ENCODE data around the gene RTL1.

Gene RTL1

DNA sequence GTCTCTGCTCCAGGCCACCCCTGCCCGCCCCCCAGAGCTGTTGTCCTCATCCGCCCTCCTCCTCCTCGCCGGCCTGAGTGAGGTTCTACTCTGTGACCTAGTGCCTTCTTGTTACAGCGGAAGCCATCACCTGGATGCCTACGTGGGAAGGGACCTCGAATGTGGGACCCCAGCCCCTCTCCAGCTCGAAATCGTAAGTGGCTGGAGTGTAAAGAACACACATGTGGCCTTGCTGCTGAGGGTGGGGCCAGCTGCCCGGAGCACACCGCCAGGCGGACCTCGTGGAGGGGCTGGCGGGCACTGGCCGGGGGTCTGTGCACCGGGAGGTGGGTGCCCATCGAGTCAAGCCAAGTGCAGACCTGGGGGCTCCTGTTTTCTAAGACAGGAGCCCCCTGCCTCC lies 58.2 kb downstream of the RTL1 start:
- no peak for DNase-seq

DNA sequence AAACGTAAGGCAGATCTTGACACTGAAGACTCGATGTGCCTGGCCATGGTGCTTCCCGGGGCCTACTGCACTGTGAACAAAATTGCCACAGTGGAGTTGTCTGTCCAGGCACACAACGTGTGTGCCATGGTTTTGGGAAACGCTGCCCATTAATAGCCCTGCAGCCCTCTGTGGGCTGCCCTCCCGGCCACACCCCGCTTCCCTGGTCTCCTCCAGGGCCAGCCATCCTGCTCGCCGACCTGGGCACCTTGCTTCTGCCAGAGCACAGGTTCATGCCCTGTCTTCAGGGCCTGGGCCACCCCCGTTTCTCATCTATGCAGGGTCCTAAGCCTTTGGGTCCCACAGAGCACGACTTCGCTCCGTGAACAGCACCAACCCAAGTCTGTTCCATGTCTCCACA lies 58.7 kb downstream of the RTL1 start:
- DNase-seq: no peak

DNA sequence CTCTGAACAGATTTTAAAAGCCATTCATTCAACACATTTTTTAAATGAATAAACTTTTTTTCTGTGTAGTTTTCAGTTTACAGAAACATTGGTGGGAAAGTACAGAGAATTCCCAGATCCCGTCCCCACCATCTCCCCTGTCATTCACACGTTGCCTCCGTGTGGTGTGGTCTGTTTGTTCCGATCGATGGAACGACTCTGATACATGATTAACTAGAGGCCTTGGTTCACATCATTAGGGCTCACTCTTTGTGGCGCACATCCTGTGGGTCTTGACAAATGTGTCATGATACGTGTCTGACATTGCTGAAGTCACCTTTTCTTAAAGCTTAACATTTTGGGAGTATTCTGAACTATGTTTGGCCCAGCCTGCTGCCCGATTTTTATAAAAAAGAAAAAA lies 59.1 kb downstream of the RTL1 start:
- DNase-seq: no peak

DNA sequence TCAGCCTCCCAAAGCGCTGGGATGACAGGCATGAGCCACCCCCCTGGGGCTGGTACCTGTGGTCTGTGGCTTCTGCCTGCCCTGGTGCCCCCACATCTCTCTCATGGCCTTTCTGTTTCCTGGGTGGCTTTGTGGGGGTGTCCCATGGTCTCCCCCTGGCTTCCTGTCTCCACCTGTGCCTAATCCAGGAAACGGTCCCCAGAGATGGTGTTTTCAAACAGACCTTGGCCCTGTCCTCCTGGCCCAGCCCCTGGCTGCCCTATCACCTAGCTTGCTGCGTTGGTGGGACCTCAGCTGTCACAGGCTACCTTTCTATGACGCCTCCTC lies 59.5 kb downstream of the RTL1 start:
- no peak for DNase-seq

GRCh38 chr14:100842799-100843198 lies 60.7 kb downstream of the RTL1 start:
- no peak for DNase-seq

DNA sequence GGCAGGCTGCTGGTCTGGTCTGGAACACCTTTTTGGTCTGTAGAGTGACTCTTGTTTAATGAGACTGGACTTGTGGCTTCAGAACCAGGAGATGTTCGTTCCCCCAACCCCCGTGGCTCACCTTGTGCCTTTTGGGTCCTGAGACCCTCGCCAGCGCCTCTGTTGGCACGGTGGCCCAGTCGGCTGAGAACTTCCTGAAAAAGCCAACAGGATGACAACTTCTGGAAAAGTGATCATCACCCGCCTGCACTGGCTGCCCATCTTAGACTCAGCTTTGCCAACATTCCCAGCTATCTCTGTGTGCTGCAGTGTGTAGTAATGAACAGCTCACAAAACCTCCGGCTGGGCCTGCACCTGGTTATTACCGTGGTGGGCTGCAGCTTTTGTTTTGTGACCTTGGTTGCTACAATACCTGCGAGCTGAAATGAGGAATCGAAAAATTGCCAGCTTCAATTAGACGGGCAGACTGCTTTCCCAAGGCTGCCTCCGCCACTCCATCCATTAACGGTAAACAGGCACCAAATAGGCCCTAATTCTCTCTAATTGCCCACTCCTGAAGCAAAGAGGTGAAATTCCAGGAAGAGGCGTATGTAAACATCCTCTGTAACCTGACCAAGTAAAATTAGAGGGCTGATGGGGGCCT lies 61.6 kb downstream of the RTL1 start:
- no peak for DNase-seq

- DNase-seq: no peak
Observed at GRCh38 chr14:100841066-100841760, 62.3 kb downstream of the RTL1 start.

- no peak for DNase-seq
Observed at GRCh38 chr14:100840286-100841065, 63.0 kb downstream of the RTL1 start.

DNA sequence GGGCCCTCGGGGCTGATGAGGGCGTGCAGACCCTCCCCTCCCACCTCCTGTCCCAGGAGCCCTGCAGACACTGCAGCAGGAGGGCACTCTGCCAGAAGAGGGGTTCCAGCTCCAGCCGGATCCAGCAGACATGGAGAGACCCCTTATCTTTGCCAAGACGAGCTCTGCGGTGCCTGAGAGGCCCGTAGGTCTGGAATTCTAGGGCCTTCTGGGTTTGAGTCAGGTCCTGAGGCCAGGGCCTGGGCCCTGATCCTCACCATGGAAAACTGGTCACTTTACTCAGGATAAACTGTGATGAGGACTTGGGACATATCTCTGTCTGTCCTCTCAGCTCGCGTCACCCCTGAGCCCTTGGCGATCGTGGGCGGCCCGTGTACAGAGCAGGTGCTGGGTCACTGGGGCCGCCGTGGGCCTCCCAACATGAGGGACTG lies 63.8 kb downstream of the RTL1 start:
- DNase-seq: no peak

GRCh38 chr14:100839315-100839585 lies 64.3 kb downstream of the RTL1 start:
- no peak for DNase-seq

GRCh38 chr14:100838493-100839314 lies 64.8 kb downstream of the RTL1 start:
- DNase-seq: no peak

- no peak for DNase-seq
Observed at GRCh38 chr14:100837805-100838350, 65.6 kb downstream of the RTL1 start.

- DNase-seq: no peak
Observed at GRCh38 chr14:100836941-100837804, 66.3 kb downstream of the RTL1 start.

- no peak for DNase-seq
Observed at GRCh38 chr14:100836311-100836805, 67.2 kb downstream of the RTL1 start.

- DNase-seq: no peak
Observed at GRCh38 chr14:100835548-100836310, 67.8 kb downstream of the RTL1 start.

DNA sequence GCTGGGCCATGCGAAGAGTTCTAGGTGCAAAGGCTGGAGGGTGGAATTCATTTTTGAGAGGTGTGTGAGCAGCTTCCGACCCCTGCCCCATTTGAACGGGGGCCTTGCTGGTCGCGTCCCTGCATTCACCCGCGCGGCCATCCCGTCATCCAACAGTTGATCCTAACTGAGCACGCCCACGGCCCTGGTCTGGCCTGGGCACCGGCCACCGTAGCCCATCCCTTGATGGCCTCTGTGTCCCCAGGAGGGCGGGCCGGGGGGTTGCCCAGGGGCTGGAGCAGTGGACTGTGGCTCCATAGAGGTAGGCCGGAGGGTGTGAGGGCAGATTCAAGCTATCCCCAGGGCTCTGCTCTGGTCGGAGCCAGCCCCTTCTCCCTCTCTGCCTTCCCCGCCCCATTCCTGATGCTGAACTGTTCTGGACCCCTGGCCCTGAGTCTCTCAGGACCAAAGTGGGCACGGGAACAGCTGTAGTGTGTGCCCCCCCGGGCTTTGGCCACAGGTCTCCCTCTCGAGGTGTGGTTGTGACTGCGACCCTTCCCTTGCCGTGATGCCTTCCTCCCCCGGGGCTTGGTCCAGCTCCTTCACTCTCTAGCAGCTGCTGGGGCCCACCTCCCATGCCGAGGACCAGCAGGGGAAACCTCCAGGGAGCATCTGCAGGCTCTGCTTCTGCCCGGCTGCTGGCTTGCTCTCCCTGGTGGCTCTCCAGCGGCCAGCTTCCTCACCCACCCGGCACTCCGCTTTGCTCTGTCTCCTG lies 68.6 kb downstream of the RTL1 start:
- DNase-seq: no peak

DNA sequence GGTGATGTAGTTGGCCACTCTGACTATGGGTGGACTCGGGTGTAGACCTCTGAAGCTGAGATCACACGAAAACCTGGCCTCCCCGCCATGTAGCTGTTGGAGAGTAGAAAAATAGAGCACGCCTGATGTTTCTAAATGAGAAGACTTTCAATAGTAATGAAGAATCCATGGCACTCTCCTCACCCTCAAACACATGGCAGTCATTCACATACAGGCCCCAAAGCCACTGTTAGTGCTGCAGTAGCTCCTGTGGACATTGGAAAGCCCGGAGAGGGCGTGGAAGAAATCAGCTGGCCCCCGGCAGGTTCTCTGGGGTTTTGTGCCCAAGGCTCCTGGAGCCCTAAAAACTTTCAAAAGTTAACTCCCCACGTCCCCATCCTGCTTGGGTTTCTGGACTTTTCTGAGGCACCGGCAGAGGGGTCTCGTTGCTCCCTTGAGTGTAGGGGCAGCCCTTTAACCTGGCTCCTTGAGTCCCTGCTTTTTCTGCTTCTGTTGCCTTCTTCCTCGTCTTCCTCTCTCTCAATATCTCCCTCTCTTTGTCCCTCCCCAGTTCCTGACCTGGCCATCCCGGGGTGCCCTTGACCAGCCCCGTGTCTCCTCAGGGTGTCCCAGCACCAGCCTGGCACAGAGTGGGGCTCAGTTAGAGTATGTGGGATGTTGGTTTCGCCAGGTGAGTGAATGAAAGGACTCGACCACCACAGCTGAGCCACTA lies 69.3 kb downstream of the RTL1 start:
- DNase-seq: no peak

- DNase-seq: no peak
Observed at GRCh38 chr14:100832311-100832960, 71.1 kb downstream of the RTL1 start.

DNA sequence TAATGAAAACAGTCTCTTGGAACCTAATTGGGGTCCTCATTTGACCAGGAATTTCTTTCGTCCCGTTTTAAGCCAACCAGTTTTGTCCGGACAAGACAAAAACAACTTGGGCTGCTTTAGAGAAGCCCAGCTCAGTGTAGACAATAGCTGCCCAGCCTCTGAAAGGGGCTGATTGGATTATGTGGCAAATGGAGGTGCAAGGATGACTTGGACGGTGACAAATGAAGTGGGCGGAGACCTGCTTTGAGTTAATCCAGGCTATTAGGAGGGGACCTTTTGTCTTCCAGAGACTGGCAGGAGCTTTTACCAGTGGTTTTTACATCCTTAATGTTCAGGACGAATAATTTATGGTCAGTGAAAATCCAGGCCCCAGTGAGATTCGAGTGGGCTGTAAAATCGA lies 72.8 kb downstream of the RTL1 start:
- no peak for DNase-seq
